BLaER1 (cell line): Measurements from ENCODE around the gene ABL2.
A peak's percentile ranks its signal among the peaks of the same experiment; 100 is the strongest.
"Not testable (repeated sequence)": the region's sequence is repeated elsewhere in the genome, so short reads cannot be mapped to it uniquely, and the experiment has no call there.

Source experiments
- H3K27ac ChIP-seq: shearing (Covaris generic); formaldehyde crosslinking; 2 replicates; pipeline ENCODE4 v1.8.1; 2022
- H3K27me3 ChIP-seq: shearing (Covaris generic); formaldehyde crosslinking; 2 replicates; pipeline ENCODE4 v1.8.1; 2022
- H3K36me3 ChIP-seq: shearing (Covaris generic); formaldehyde crosslinking; 2 replicates; pipeline ENCODE4 v1.8.1; 2022
- H3K4me1 ChIP-seq: shearing (Covaris generic); formaldehyde crosslinking; 2 replicates; pipeline ENCODE4 v1.8.1; 2022
- H3K4me2 ChIP-seq: shearing (Covaris generic); formaldehyde crosslinking; 2 replicates; pipeline ENCODE4 v1.8.1; 2022
- H3K4me3 ChIP-seq: shearing (Covaris generic); formaldehyde crosslinking; 2 replicates; pipeline ENCODE4 v1.8.1; 2022
- H3K9ac ChIP-seq: shearing (Covaris generic); formaldehyde crosslinking; 2 replicates; pipeline ENCODE4 v1.8.1; 2022
- H3K9me3 ChIP-seq: shearing (Covaris generic); formaldehyde crosslinking; 2 replicates; pipeline ENCODE4 v1.8.1; 2022
- H4K20me1 ChIP-seq: shearing (Covaris generic); formaldehyde crosslinking; 2 replicates; pipeline ENCODE4 v1.8.1; 2022
- Cebpa-rat ChIP-seq: shearing (Covaris generic); IDR thresholded peaks from 2 replicates; pipeline ENCODE4 v1.8.1; 2022

The ABL2 gene

DNA sequence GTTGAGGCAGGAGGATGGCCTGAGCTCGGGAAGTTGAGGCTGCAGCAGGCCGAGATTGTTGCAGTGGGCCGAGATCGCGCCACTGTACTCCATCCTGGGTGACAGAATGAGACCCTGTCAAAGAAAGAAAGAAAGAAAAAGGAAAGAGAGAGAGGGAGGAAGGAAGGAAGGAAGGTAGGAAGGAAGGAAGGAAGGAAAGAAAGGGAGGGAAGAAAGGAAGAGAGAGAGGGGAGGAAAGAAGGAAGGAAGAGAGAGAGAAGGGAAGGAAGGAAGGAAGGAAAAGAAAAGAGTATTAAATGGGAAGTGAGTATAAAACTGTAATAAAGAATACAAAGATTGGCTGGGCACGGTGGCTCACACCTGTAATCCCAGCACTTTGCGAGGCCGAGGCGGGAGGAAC lies 18.4 kb upstream of the ABL2 start:
- no peak overlapping the region for H3K9ac ChIP-seq
- H3K27me3 ChIP-seq = no peaks in the 10 kb centered on the region
- TF ChIP-seq Cebpa-rat = no peak
- H3K36me3 ChIP-seq = no peaks in the 10 kb centered on the region
- H3K4me1 ChIP-seq = no peaks in the 10 kb centered on the region
- H3K27ac ChIP-seq = no peak overlapping the region
- no peaks in the 10 kb centered on the region for H4K20me1 ChIP-seq
- H3K4me2 ChIP-seq = no peak overlapping the region
- no peak overlapping the region for H3K4me3 ChIP-seq
- H3K9me3 ChIP-seq = no peaks in the 10 kb centered on the region

DNA sequence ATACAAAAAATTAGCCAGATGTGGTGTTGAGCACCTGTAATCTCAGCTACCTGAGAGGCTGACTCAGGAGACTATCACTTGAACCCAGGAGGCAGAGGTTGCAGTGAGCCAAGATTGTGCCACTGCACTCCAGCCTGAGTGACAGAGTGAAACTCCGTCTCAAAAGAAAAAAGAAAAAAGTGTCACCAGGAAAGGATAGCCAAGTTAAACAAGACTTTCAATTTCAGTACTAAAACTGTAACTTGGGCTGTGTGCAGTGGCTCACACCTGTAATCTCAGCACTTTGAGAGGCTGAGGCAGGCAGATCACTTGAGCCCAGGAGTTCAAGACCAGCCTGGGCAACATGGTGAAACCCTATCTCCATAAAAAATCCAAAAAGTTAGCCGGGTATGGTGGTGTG lies 15.9 kb upstream of the ABL2 start:
- H3K4me3 ChIP-seq, H4K20me1 ChIP-seq, H3K9ac ChIP-seq, H3K9me3 ChIP-seq, H3K36me3 ChIP-seq, H3K27me3 ChIP-seq, H3K27ac ChIP-seq, H3K4me1 ChIP-seq, H3K4me2 ChIP-seq: not testable (repeated sequence)

DNA sequence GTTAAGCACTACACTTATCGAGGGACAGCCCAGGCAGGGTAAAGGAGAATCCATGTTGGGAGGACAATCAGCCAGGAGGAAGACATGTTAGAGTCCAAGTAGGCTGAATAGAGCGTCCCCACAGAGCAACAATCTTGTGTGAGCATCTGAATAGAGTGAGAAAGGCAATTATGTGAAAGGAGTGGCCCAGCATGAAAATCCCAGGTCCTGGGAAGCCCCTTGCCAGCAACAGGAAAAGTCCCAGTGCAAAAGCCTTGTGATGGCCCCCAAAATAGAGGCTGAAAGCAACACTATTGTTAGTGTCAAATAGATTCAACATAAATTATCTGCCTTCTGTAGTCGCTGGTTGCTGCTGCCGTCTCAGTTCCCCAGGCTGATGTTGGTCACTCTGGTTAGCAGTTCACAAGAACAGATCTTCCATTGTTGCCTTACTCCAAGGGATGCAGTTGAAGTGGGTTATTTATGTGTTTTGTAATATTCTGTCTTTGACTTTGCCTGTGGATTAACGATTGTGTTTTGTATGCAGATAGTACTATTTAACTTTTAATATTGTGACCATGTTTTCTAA lies 12.1 kb upstream of the ABL2 start:
- TF ChIP-seq Cebpa-rat = no peak
- Histone ChIP-seq H3K27me3 (no peaks in the 10 kb centered on the region), H3K4me1 (no peaks in the 10 kb centered on the region), H3K4me3 (no peak overlapping the region), H3K9me3 (no peaks in the 10 kb centered on the region), H3K36me3 (no peaks in the 10 kb centered on the region), H3K27ac (no peak overlapping the region), H4K20me1 (no peaks in the 10 kb centered on the region), H3K4me2 (no peak overlapping the region), H3K9ac (no peak overlapping the region)

DNA sequence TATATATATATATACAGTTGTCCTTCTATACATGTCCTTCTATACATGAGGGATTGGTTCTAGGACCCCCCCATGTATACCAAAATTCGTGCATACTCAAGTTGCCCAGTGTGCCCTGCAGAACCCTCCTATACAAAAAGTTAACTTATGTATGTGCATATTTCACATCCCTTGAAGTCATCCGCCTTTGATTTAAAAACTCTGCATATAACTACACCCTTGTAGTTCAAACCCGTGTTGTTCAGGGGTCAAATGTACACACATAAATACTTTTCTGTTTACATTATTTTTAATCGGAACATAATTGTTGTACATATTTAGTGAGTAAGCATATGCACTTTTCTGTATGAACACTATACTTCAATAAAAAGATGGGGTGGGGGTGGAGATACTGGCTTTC lies 7.7 kb upstream of the ABL2 start:
- H3K4me2 ChIP-seq = no peak overlapping the region
- no peak overlapping the region for H3K4me3 ChIP-seq
- TF ChIP-seq Cebpa-rat = no peak
- no peaks in the 10 kb centered on the region for H4K20me1 ChIP-seq
- no peaks in the 10 kb centered on the region for H3K27me3 ChIP-seq
- H3K4me1 ChIP-seq = no peaks in the 10 kb centered on the region
- no peaks in the 10 kb centered on the region for H3K36me3 ChIP-seq
- H3K9me3 ChIP-seq = no peaks in the 10 kb centered on the region
- no peak overlapping the region for H3K27ac ChIP-seq
- H3K9ac ChIP-seq = no peak overlapping the region

DNA sequence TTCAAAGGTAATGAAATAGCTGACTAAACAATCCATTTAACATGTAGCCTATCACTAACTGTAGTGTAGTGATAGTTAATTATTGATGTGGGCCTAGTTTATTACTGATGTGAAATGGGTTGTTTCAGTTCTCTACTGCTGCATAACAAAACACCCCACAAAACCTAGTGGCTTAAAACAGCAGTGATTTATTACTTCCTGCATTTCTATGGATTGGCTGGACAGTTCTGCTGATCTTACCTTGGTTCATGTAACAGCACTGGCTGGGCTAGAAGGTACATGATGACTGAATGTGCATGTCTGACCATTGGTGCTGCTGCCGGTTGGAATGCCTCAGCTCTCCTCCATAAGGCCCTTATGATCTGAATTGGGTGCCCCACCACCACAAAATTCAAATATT lies 5.4 kb upstream of the ABL2 start:
- Histone ChIP-seq H3K4me2 (no peak overlapping the region), H3K9ac (no peak overlapping the region), H4K20me1 (no peaks in the 10 kb centered on the region), H3K9me3 (no peaks in the 10 kb centered on the region), H3K27ac (no peak overlapping the region), H3K4me3 (no peak overlapping the region), H3K36me3 (no peaks in the 10 kb centered on the region), H3K27me3 (no peaks in the 10 kb centered on the region), H3K4me1 (peaks cover 8% of the 10 kb centered on the region; the same call in 1 of the 2 replicates)
- no peak for TF ChIP-seq Cebpa-rat

DNA sequence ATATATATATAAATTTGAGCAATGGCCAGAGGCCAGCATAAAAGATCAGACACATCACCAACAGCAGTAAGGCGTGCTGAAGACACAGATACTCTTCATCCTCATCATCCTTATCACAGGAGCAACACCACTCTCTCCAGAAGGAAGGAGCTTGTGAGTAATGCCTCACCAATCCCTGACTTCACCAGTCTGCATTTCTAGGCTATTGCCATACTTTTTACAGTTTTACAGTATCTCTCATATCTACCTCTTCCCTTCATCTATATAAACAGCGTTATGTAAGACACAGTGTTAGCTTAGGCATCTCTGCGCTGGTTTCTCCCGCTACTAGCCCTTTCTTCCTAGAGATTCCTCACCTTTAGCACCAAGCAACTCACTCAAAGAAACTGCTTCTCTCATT lies 2.4 kb upstream of the ABL2 start:
- no peak overlapping the region for H3K4me3 ChIP-seq
- peaks cover 19% of the 10 kb centered on the region; the same call in 1 of the 2 replicates for H4K20me1 ChIP-seq
- no peaks in the 10 kb centered on the region; the same call in 1 of the 2 replicates for H3K36me3 ChIP-seq
- no peak overlapping the region for H3K9ac ChIP-seq
- H3K27me3 ChIP-seq = no peaks in the 10 kb centered on the region
- TF ChIP-seq Cebpa-rat = no peak
- peaks cover 28% of the 10 kb centered on the region for H3K4me1 ChIP-seq
- no peak overlapping the region for H3K4me2 ChIP-seq
- no peaks in the 10 kb centered on the region for H3K9me3 ChIP-seq
- H3K27ac ChIP-seq = no peak overlapping the region

DNA sequence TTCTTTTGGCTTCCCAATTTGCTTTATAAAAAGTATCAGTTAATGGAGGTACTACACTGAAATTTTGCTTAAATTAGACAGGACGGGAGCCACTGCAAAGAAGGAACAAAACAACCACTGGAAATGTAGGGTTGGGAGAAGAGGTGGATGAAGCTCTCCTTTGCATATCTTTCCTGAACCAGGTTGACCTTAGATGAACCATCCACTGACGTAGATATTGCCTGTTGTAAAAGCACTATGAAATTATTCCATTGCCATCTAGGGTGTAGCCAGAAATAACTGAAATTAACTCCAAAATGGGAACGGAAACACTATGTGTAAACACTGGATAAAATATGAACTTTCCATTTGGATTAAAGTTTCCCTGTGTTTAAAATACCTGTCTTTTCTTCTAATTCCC lies 1.2 kb upstream of the ABL2 start:
- H4K20me1 ChIP-seq = peaks cover 30% of the 10 kb centered on the region; the same call in 1 of the 2 replicates
- no peaks in the 10 kb centered on the region for H3K9me3 ChIP-seq
- H3K4me3 ChIP-seq = no peak overlapping the region
- no peaks in the 10 kb centered on the region for H3K27me3 ChIP-seq
- no peak overlapping the region for H3K27ac ChIP-seq
- H3K4me1 ChIP-seq = peaks cover 32% of the 10 kb centered on the region
- H3K4me2 ChIP-seq = no peak overlapping the region
- no peak overlapping the region for H3K9ac ChIP-seq
- TF ChIP-seq Cebpa-rat = no peak
- H3K36me3 ChIP-seq = no peaks in the 10 kb centered on the region; the same call in 1 of the 2 replicates

DNA sequence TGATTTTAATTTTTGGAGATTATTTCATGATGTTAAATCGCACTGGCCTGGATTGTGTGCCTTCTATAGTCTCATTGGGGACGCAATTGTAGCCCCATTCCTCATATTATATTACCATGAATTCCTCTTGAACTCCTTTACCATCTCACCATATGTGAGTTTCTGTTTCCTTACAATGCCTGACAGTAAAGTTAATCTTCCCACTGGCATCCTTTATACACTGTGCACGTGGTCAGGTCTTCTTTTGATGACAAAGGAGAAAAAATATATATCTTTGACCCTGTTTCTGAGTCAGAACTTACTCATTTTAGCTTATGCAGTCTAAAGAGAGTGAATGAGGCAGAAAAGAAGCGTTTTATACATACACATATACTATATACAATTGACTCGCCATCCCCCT lies 774 bp upstream of the ABL2 start:
- no peak for TF ChIP-seq Cebpa-rat
- H3K36me3 ChIP-seq = no peaks in the 10 kb centered on the region; the same call in 1 of the 2 replicates
- peaks cover 35% of the 10 kb centered on the region for H4K20me1 ChIP-seq
- H3K9ac ChIP-seq = peak overlapping the region; percentile 66
- H3K9me3 ChIP-seq = no peaks in the 10 kb centered on the region
- H3K4me3 ChIP-seq = peak overlapping the region; percentile 95
- no peaks in the 10 kb centered on the region for H3K27me3 ChIP-seq
- H3K4me2 ChIP-seq = peak overlapping the region; percentile 84
- no peak overlapping the region for H3K27ac ChIP-seq
- peaks cover 32% of the 10 kb centered on the region for H3K4me1 ChIP-seq

DNA sequence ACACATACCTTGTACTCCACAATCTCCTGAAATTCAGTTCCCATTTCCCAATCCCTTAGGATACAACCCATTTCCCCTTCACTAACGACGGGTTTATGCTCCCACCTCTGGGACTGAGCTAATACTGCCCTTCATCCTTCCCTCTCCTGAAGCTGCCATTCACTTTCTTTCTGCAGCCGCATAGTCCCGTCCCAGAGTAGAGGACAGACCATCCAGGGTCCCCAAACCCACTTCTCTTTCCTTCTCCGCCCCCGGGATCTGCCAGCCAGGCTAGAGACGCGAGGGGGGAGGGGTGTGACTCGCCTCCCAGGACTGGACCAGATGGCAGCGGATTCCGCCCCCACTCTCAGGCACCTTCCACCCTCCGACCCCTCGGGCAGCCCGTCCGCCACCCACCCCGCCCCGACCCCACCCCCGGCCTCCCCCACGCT lies 679 bp downstream of the ABL2 start:
- H3K36me3 ChIP-seq = peaks cover 9% of the 10 kb centered on the region
- peak overlapping the region; percentile 95 for H3K9ac ChIP-seq
- H3K4me3 ChIP-seq = peak overlapping the region; percentile 95
- no peaks in the 10 kb centered on the region for H3K27me3 ChIP-seq
- H3K27ac ChIP-seq = peak overlapping the region; percentile 90; the same call in 1 of the 2 replicates
- TF ChIP-seq Cebpa-rat = no peak
- peaks cover 46% of the 10 kb centered on the region for H4K20me1 ChIP-seq
- no peaks in the 10 kb centered on the region for H3K9me3 ChIP-seq
- peaks cover 32% of the 10 kb centered on the region for H3K4me1 ChIP-seq
- H3K4me2 ChIP-seq = peak overlapping the region; percentile 94

DNA sequence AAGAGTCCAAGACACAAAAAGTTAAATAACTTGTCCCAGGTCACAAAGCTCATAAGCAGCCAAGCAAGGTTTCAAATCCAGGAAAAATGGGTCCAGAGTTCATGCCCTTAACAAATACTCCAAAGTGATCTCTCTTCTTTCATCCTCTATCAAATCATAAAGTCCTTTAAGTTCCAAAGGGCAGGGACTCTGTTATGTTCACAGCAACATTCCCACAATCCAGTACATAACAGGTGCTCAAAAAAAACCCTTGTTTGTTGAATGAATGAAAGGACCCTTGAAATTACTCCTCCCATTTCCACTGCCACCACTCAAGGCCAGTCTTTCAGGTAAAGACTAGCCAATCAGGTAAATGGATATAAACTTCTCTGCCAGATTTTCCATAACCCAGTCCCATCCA lies 2.7 kb downstream of the ABL2 start:
- Histone ChIP-seq H3K4me3 (no peak overlapping the region), H3K4me2 (no peak overlapping the region)

DNA sequence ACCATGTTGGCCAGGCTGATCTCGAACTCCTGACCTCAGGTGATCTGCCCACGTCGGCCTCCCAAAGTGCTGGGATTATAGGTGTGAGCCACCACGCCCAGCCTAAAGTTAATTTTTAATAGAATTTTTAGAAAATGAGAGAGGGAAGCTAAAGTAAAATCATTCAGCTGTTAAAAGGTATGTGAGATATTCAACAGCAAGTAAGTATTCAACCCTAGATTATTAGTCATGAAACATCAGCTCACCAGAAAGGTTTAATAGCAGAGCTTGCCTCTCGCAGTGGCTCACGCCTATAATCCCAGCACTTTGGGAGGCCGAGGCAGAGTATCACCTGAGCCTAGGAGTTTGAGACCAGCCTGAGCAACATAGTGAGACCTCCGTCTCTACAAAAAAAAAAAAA lies 5.0 kb downstream of the ABL2 start:
- Histone ChIP-seq H4K20me1 (peaks cover 88% of the 10 kb centered on the region), H3K4me1 (peaks cover 23% of the 10 kb centered on the region), H3K36me3 (peaks cover 31% of the 10 kb centered on the region)
- H3K4me2 ChIP-seq, H3K9me3 ChIP-seq, H3K4me3 ChIP-seq, H3K27ac ChIP-seq, H3K9ac ChIP-seq, H3K27me3 ChIP-seq: not testable (repeated sequence)

More for the DNA sequence above, 2.7 kb downstream of the ABL2 start:
- H3K27me3 ChIP-seq = no peaks in the 10 kb centered on the region
- peaks cover 67% of the 10 kb centered on the region for H4K20me1 ChIP-seq
- H3K27ac ChIP-seq = no peak overlapping the region
- no peak for TF ChIP-seq Cebpa-rat
- peaks cover 15% of the 10 kb centered on the region for H3K36me3 ChIP-seq
- peaks cover 32% of the 10 kb centered on the region for H3K4me1 ChIP-seq
- H3K9ac ChIP-seq = no peak overlapping the region
- no peaks in the 10 kb centered on the region for H3K9me3 ChIP-seq

DNA sequence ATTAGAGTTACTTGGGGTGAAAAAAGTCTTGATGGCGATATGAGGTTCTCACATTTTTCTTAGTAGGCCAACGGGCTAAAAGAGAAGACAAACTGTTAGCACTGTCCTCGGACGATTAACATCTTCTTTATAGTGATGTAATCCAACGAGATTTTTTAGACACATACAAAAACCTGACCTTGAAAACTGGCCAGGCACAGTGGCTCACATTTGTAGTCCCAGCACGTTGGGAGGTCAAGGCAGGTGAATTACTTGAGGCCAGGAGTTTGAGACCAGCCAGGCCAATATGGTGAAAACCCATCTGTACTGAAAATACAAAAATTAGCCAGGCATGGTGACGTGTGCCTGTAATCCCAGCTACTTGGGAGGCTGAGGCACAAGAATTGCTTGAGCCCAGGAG lies 8.4 kb downstream of the ABL2 start:
- H3K4me1 ChIP-seq, H3K4me3 ChIP-seq, H3K4me2 ChIP-seq, H3K27me3 ChIP-seq, H3K27ac ChIP-seq, H3K9me3 ChIP-seq, H3K9ac ChIP-seq: not testable (repeated sequence)
- Histone ChIP-seq H3K36me3 (peaks cover 54% of the 10 kb centered on the region), H4K20me1 (peaks cover 68% of the 10 kb centered on the region)
